Thyroid gland (tissue), 4 donors: ENCODE results near the gene P2RX6. TPM values are rescaled to one million over a fixed set of nuclear protein-coding genes. Genes with fewer than 3 reads are reported as not detected.

Source experiments
- DNase-seq, 2 donors: peaks; one replicate each; pipeline ENCODE4 v3.0.0-alpha.2; 2019
- H3K27ac ChIP-seq, 3 donors: fragments of 200-600 bp; sonication (generic); 1 replicate in 2 of 3; 2 replicates in 1 of 3; pipeline ENCODE4 v1.5.1; 2016 to 2019; ENCODE audit warnings: mild to moderate bottlenecking in 1 of 3, moderate library complexity in 1 of 3
- H3K27me3 ChIP-seq: fragments of 200-600 bp; sonication (generic); one replicate; pipeline ENCODE4 v1.5.1; 2019
- H3K36me3 ChIP-seq, 2 donors: fragments of 200-600 bp; sonication (generic); one replicate each; pipeline ENCODE4 v1.5.1; 2016 to 2019
- H3K4me1 ChIP-seq, 2 donors: fragments of 200-600 bp; sonication (generic); one replicate each; pipeline ENCODE4 v1.5.1; 2017 to 2019
- H3K4me3 ChIP-seq, 3 donors: fragments of 200-600 bp; sonication (generic); replicated peaks in 1 of 3; 1 replicate in 2 of 3; 2 replicates in 1 of 3; pipeline ENCODE4 v1.5.1; 2016; ENCODE audit warnings: mild to moderate bottlenecking in 1 of 3
- H3K9me3 ChIP-seq: fragments of 200-600 bp; sonication (generic); one replicate; pipeline ENCODE4 v1.5.1; 2017
- CTCF ChIP-seq, 6 experiments: fragments of 200-600 bp in 3 of 6; fragments of 450-650 bp in 3 of 6; sonication (generic) in 3 of 6; IDR thresholded peaks; one replicate each; pipeline ENCODE4 v1.5.1; 2016 to 2019; ENCODE audit warnings: antibody characterized with exemption in 6 of 6, mild to moderate bottlenecking in 2 of 6, inconsistent platforms in 1 of 6, moderate library complexity in 1 of 6
- POLR2A ChIP-seq, 2 donors: fragments of 450-650 bp; IDR thresholded peaks; one replicate each; pipeline ENCODE4 v1.6.1; 2017; ENCODE audit warnings: antibody characterized with exemption in 2 of 2, mild to moderate bottlenecking in 2 of 2, moderate library complexity in 1 of 2
- WGBS, 2 donors: methylation state at CpG; one replicate each; pipeline ENCODE4 v1.1.5; 2017; 5-methylcytosine and 5-hydroxymethylcytosine counted together
- intact Hi-C: fragments of 100-400 bp; cut with DNase I; formaldehyde crosslinking; loops from one replicate; pipeline ENCODE4 v1.15.1; 2023
- total RNA-seq, 4 donors: library from RNA; depleted of rRNA; stranded (reverse); fragments of >200 nt; gene quantifications; one replicate each; pipeline ENCODE4 v1.2.3, GENCODE V29; 2016

P2RX6 gene
- total RNA-seq, 4 donors from 2014 or later: 0.40 TPM; not detected in 3

GRCh38 chr22:21018314-21018713 is 3.3 kb downstream of the P2RX6 start:
- Histone ChIP-seq H3K36me3 (no peaks in the 10 kb centered on the region), H3K9me3 (no peaks in the 10 kb centered on the region), H3K4me3 (no peak overlapping the region), H3K27ac (no peak overlapping the region), H3K27me3 (no peaks in the 10 kb centered on the region), H3K4me1 (peaks cover 8 to 17% of the 10 kb centered on the region in 2 donors)
- no peak for DNase-seq
- no peak for TF ChIP-seq POLR2A (IDR thresholded peaks at IDR 0.05)
- no peak for TF ChIP-seq CTCF (IDR thresholded peaks at IDR 0.05)
- WGBS, 2 donors: 94 to 95% methylated on average over 4 of the region's 4 CpGs
- intact Hi-C loops: loop anchor here (5.0 kb wide), 1 partner anchor 51 kb away; the partner anchor contains the start of gene AIFM3

GRCh38 chr22:21020802-21021429 is 6.0 kb downstream of the P2RX6 start:
- no peak overlapping the region for H3K27ac ChIP-seq
- H3K36me3 ChIP-seq: no peaks in the 10 kb centered on the region
- intact Hi-C loops: no loop called here
- DNase-seq: no peak
- H3K9me3 ChIP-seq: no peaks in the 10 kb centered on the region
- WGBS, 2 donors: 58 to 60% methylated on average over 7 of the region's 7 CpGs
- H3K4me1 ChIP-seq: no peaks in the 10 kb centered on the region
- no peak overlapping the region for H3K4me3 ChIP-seq
- no peaks in the 10 kb centered on the region for H3K27me3 ChIP-seq
- TF ChIP-seq POLR2A (IDR thresholded peaks at IDR 0.05) (no peak), CTCF (IDR thresholded peaks at IDR 0.05) (no peak)

- no peak for TF ChIP-seq CTCF (IDR thresholded peaks at IDR 0.05)
- TF ChIP-seq POLR2A (IDR thresholded peaks at IDR 0.05): no peak
- no peaks in the 10 kb centered on the region for H3K36me3 ChIP-seq
- H3K9me3 ChIP-seq: no peaks in the 10 kb centered on the region
- no peak overlapping the region for H3K4me3 ChIP-seq
- DNase-seq: no peak
- peaks cover 0 to 2% of the 10 kb centered on the region in 2 donors for H3K4me1 ChIP-seq
- intact Hi-C loops: no loop called here
- H3K27me3 ChIP-seq: no peaks in the 10 kb centered on the region
- H3K27ac ChIP-seq: no peak overlapping the region
- 62 to 66% methylated on average over 7 to 8 of the region's 10 CpGs for WGBS, 2 donors
These were observed 7.5 kb downstream of the P2RX6 start for GRCh38 chr22:21022507-21022906.

GRCh38 chr22:21022955-21023614 is 8.1 kb downstream of the P2RX6 start:
- H3K4me1 ChIP-seq: peaks cover 0 to 6% of the 10 kb centered on the region in 2 donors
- H3K27me3 ChIP-seq: no peaks in the 10 kb centered on the region
- no peak overlapping the region for H3K27ac ChIP-seq
- no peak overlapping the region for H3K4me3 ChIP-seq
- DNase-seq: no peak
- TF ChIP-seq POLR2A (IDR thresholded peaks at IDR 0.05) (no peak), CTCF (IDR thresholded peaks at IDR 0.05) (no peak)
- no peaks in the 10 kb centered on the region for H3K36me3 ChIP-seq
- WGBS, 2 donors: 73 to 84% methylated on average over 8 to 12 of the region's 13 CpGs
- intact Hi-C loops: no loop called here
- no peaks in the 10 kb centered on the region for H3K9me3 ChIP-seq

- TF ChIP-seq POLR2A (IDR thresholded peaks at IDR 0.05) (no peak), CTCF (IDR thresholded peaks at IDR 0.05) (no peak)
- H3K4me1 ChIP-seq: peaks cover 0 to 6% of the 10 kb centered on the region in 2 donors
- no peaks in the 10 kb centered on the region for H3K9me3 ChIP-seq
- no peaks in the 10 kb centered on the region for H3K36me3 ChIP-seq
- DNase-seq: no peak
- WGBS, 2 donors: 75 to 79% methylated on average over 8 of the region's 8 CpGs
- no peaks in the 10 kb centered on the region for H3K27me3 ChIP-seq
- intact Hi-C loops: no loop called here
- H3K27ac ChIP-seq: no peak overlapping the region
- H3K4me3 ChIP-seq: no peak overlapping the region
These were observed 10.3 kb downstream of the P2RX6 start for GRCh38 chr22:21025266-21025665.
